ENCODE measurements around the gene C3orf33.

The C3orf33 gene

GRCh38 chr3:155763870-155764463, 42.1 kb downstream of the C3orf33 start:
- Mint-ChIP-seq H3K4me3 (no peak overlapping the region), H3K4me1 (ENCODE audit: low read depth) (peaks cover 2% of the 10 kb centered on the region), H3K27ac (no peak overlapping the region), H3K9me3 (no peaks in the 10 kb centered on the region), H3K27me3 (ENCODE audit: low read depth) (no peaks in the 10 kb centered on the region), H3K36me3 (ENCODE audit: low read depth) (peaks cover 2% of the 10 kb centered on the region)
- DNase-seq (ENCODE audit: low spot score) = no peak

DNA sequence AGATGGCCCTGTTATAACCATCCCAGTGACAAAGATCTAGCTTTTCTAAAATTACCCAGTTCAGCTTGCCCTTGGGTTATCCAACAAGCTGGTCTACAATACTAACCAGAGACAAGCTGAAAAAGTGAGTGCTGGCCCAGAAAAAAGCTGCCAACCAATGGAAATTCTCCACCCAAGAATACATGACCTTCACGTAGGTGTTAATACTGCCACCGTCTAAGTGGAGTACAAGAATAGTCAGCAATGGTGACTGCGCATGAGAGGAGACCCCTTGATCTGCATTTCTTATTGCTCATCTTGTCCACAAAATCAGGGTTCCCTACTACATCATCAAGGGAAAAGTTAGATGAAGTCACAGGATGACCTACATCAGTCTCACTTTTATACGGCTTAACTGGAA, 45.4 kb downstream of the C3orf33 start:
- Mint-ChIP-seq H3K27me3 (ENCODE audit: low read depth) (no peaks in the 10 kb centered on the region), H3K4me3 (no peak overlapping the region), H3K36me3 (ENCODE audit: low read depth) (no peaks in the 10 kb centered on the region), H3K4me1 (ENCODE audit: low read depth) (no peaks in the 10 kb centered on the region), H3K9me3 (no peaks in the 10 kb centered on the region), H3K27ac (no peak overlapping the region)
- DNase-seq (ENCODE audit: low spot score) = no peak

GRCh38 chr3:155757577-155757976, 48.5 kb downstream of the C3orf33 start:
- H3K27me3 Mint-ChIP-seq (ENCODE audit: low read depth) = no peaks in the 10 kb centered on the region
- H3K4me3 Mint-ChIP-seq = no peak overlapping the region
- no peaks in the 10 kb centered on the region for H3K9me3 Mint-ChIP-seq
- H3K4me1 Mint-ChIP-seq (ENCODE audit: low read depth) = no peaks in the 10 kb centered on the region
- H3K36me3 Mint-ChIP-seq (ENCODE audit: low read depth) = no peaks in the 10 kb centered on the region
- H3K27ac Mint-ChIP-seq = no peak overlapping the region
- no peak for DNase-seq (ENCODE audit: low spot score)

DNA sequence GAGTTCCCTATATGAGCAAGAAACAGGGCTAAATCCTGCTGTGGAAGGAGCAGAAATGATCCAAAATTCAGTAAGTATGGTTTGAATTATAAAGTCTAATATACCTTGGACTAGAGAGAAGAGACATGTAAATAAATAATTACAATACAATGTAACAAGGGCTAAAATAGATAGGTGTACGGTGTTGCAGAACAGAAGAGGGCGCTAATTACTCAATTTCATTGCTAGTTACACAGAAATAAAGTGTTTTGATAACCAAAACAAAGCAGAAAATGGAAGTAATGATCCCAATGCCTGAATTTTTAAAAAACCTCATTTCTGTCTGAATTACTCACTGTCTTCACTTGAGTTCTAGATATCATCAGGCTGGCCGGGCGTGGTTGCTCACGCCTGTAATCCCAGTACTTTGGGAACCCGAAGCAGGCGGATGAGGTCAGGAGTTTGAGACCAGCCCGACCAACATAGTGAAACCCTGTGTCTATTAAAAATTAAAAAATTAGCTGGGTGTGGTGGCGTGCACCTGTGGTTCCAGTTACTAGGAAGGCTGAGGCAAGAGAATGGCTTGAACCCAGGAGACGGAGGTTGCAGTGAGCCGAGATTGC, 52.9 kb downstream of the C3orf33 start:
- H3K9me3 Mint-ChIP-seq = no peaks in the 10 kb centered on the region
- no peak for DNase-seq (ENCODE audit: low spot score)
- peaks cover 7% of the 10 kb centered on the region for H3K27me3 Mint-ChIP-seq (ENCODE audit: low read depth)
- H3K36me3 Mint-ChIP-seq (ENCODE audit: low read depth) = no peaks in the 10 kb centered on the region
- no peak overlapping the region for H3K4me3 Mint-ChIP-seq
- no peak overlapping the region for H3K27ac Mint-ChIP-seq
- H3K4me1 Mint-ChIP-seq (ENCODE audit: low read depth) = no peaks in the 10 kb centered on the region

DNA sequence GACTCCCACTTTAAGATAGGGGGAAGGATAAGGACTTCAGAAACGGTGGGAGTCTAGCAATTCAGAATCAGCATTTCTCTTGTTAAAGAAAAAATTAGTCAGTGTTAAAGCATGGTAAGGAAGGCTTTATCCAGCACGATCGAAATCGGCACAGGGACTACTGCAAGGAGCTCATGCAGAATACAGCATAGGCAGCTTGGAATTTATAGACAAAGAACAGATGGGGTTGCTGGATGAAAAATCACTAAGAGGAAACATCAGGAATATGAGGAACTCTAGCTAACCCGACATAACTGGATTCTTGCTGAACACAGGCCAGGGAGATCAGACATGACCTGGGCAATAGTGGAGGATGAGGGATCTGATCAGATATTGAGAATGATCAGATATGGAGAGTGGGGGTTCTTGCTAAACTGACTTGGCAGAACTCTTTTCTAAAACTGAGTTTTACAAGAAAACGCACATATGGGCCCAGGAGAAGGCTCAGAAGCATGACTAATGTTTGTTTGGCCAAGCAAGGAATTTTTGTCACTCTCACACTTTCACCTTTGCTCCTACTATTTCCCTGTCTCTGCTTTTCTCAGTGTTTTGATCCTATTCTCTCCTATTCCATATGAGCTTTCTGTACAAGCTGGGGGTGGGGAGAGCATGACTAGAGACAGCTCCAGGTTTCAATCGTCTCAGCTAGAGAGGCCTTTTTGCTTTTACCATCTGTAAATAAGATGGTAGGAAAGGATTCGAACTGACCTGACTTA, 57.3 kb downstream of the C3orf33 start:
- Mint-ChIP-seq H3K27ac (no peak overlapping the region), H3K9me3 (no peaks in the 10 kb centered on the region), H3K27me3 (ENCODE audit: low read depth) (peaks cover 49% of the 10 kb centered on the region), H3K4me3 (no peak overlapping the region), H3K4me1 (ENCODE audit: low read depth) (peaks cover 14% of the 10 kb centered on the region), H3K36me3 (ENCODE audit: low read depth) (no peaks in the 10 kb centered on the region)
- DNase-seq (ENCODE audit: low spot score) = no peak

DNA sequence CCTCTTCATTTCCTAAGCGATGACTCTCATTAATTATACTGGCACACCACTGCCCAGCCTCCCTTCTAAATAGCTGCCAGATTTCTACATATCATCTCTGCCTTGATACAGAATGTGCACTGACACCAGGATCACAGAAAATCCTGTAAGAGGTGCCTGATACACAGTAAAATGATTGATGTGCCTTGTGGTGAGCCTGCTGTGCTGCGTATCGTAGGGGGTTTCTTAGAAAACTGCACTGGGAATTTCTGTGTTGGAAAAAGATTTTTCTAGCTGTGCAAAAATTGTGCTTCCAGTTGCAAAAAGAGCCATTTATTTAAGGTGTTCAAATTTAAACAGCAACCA, 58.2 kb downstream of the C3orf33 start:
- no peak overlapping the region for H3K4me3 Mint-ChIP-seq
- peaks cover 14% of the 10 kb centered on the region for H3K4me1 Mint-ChIP-seq (ENCODE audit: low read depth)
- DNase-seq (ENCODE audit: low spot score) = no peak
- no peak overlapping the region for H3K27ac Mint-ChIP-seq
- H3K27me3 Mint-ChIP-seq (ENCODE audit: low read depth) = peaks cover 57% of the 10 kb centered on the region
- H3K9me3 Mint-ChIP-seq = no peaks in the 10 kb centered on the region
- H3K36me3 Mint-ChIP-seq (ENCODE audit: low read depth) = no peaks in the 10 kb centered on the region

GRCh38 chr3:155747286-155747945, 58.7 kb downstream of the C3orf33 start:
- DNase-seq (ENCODE audit: low spot score) = no peak
- no peak overlapping the region for H3K4me3 Mint-ChIP-seq
- H3K27ac Mint-ChIP-seq = no peak overlapping the region
- H3K4me1 Mint-ChIP-seq (ENCODE audit: low read depth) = peaks cover 14% of the 10 kb centered on the region
- H3K27me3 Mint-ChIP-seq (ENCODE audit: low read depth) = peaks cover 62% of the 10 kb centered on the region
- H3K9me3 Mint-ChIP-seq = no peaks in the 10 kb centered on the region
- H3K36me3 Mint-ChIP-seq (ENCODE audit: low read depth) = no peaks in the 10 kb centered on the region

GRCh38 chr3:155746703-155747102, 59.4 kb downstream of the C3orf33 start:
- H3K4me3 Mint-ChIP-seq = no peak overlapping the region
- H3K27me3 Mint-ChIP-seq (ENCODE audit: low read depth) = peaks cover 65% of the 10 kb centered on the region
- H3K27ac Mint-ChIP-seq = no peak overlapping the region
- H3K4me1 Mint-ChIP-seq (ENCODE audit: low read depth) = peaks cover 14% of the 10 kb centered on the region
- H3K9me3 Mint-ChIP-seq = no peaks in the 10 kb centered on the region
- no peak for DNase-seq (ENCODE audit: low spot score)
- no peaks in the 10 kb centered on the region for H3K36me3 Mint-ChIP-seq (ENCODE audit: low read depth)

- H3K27me3 Mint-ChIP-seq (ENCODE audit: low read depth) = peaks cover 69% of the 10 kb centered on the region
- no peak overlapping the region for H3K27ac Mint-ChIP-seq
- H3K36me3 Mint-ChIP-seq (ENCODE audit: low read depth) = no peaks in the 10 kb centered on the region
- H3K9me3 Mint-ChIP-seq = no peaks in the 10 kb centered on the region
- peaks cover 14% of the 10 kb centered on the region for H3K4me1 Mint-ChIP-seq (ENCODE audit: low read depth)
- peak overlapping the region; percentile 40 for H3K4me3 Mint-ChIP-seq
- no peak for DNase-seq (ENCODE audit: low spot score)
Measured at GRCh38 chr3:155745795-155746550, 60.1 kb downstream of the C3orf33 start.

GRCh38 chr3:155744626-155745324, 61.3 kb downstream of the C3orf33 start, which contains the start of gene PLCH1:
PLCH1 (minus strand) TSS chr3:155745071; CDS start chr3:155704224, 40,847 bp downstream.
- Mint-ChIP-seq H3K27ac (no peak within 1 kb of the TSS), H3K27me3 (ENCODE audit: low read depth) (peaks cover 80% of the 10 kb centered on the region), H3K36me3 (ENCODE audit: low read depth) (no peaks in the 10 kb centered on the region), H3K4me3 (peak within 1 kb of the TSS; percentile 84), H3K9me3 (no peaks in the 10 kb centered on the region), H3K4me1 (ENCODE audit: low read depth) (peaks cover 14% of the 10 kb centered on the region)
- peak; percentile 5 for DNase-seq (ENCODE audit: low spot score)

- Mint-ChIP-seq H3K27me3 (ENCODE audit: low read depth) (peaks cover 84% of the 10 kb centered on the region), H3K4me1 (ENCODE audit: low read depth) (peaks cover 14% of the 10 kb centered on the region), H3K36me3 (ENCODE audit: low read depth) (no peaks in the 10 kb centered on the region), H3K9me3 (no peaks in the 10 kb centered on the region), H3K4me3 (peak overlapping the region; percentile 84), H3K27ac (no peak overlapping the region)
- DNase-seq (ENCODE audit: low spot score) = peak; percentile 16
Measured at GRCh38 chr3:155744010-155744625, 62.0 kb downstream of the C3orf33 start.

- H3K27ac Mint-ChIP-seq = no peak overlapping the region
- no peak for DNase-seq (ENCODE audit: low spot score)
- no peaks in the 10 kb centered on the region for H3K36me3 Mint-ChIP-seq (ENCODE audit: low read depth)
- H3K9me3 Mint-ChIP-seq = no peaks in the 10 kb centered on the region
- H3K4me3 Mint-ChIP-seq = peak overlapping the region; percentile 84
- H3K27me3 Mint-ChIP-seq (ENCODE audit: low read depth) = peaks cover 82% of the 10 kb centered on the region
- peaks cover 14% of the 10 kb centered on the region for H3K4me1 Mint-ChIP-seq (ENCODE audit: low read depth)
Measured at GRCh38 chr3:155743606-155744005, 62.5 kb downstream of the C3orf33 start.
